Stimulated activated CD4-positive, alpha-beta T cell treated with anti-CD3 and anti-CD28 coated beads, Interleukin-4, amount 100 ng/mL, for 1 hour (primary cell): Measurements from ENCODE around the gene NELL1.
"Not testable (repeated sequence)": the region's sequence is repeated elsewhere in the genome, so short reads cannot be mapped to it uniquely, and the experiment has no call there.

Source experiments
- DNase-seq: peaks from one replicate; pipeline ENCODE4 v3.0.0-alpha.2; 2020

Gene NELL1

DNA sequence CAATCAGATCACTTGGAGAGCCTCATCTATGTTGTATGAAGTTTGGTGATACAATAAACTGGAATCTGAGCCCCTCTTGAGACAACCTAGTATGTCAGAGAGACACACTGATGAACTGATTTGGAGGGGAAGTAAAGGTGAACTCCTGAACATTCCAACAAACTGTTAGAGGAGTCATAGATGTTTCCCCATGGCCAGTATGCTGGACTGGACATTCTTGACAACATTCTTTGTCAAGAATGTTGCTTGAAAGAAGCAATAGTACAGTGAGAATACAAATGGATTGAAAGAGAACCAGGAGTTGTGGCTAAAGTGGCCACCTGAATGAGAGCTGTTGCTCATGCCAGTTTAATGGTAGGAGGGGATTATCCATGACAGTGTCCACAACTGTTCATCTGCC, 588.1 kb downstream of the NELL1 start:
- DNase-seq, result no peak

- DNase-seq, result no peak
Observed at GRCh38 chr11:21258414-21258813, 589.0 kb downstream of the NELL1 start.

- no peak for DNase-seq
Observed at GRCh38 chr11:21260101-21260500, 590.7 kb downstream of the NELL1 start.

DNA sequence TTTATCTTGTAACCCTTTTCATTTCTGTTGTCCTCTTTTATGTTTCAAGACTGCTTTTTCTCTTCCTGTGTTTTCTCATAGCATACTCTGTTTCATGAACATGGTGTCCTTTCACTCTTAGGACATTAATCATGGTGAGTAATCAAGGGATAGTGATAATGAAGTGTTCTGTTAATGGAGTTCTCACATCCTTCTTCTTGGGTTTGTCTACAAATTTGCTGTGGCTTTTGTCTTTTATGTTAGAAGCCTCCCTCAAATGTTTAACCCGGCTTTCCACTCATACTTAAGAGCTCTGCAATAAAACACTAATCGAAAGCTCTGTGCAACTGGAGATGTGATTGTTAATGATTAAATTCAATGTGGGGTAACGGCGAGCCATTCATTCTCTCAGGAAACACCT, 593.6 kb downstream of the NELL1 start:
- no peak for DNase-seq

DNA sequence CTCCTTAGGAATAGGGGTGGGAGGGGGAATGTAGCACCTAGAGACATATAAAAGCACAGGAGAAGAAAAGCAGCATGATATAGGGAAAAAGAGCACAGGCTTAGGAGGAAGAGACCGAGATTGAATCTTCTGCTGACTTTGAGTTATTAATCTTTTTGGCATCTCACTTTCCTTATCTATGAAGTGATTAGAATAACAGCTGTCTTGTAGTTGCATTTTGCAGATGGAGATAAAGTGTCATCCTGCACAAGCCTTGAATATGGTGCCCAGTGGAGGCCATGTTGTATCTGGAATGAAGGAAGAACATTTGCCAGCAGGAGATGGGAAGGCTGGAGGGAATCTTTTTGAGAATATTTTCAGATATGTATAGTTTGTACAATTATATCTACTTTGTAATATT, 594.7 kb downstream of the NELL1 start:
- DNase-seq, result no peak

DNA sequence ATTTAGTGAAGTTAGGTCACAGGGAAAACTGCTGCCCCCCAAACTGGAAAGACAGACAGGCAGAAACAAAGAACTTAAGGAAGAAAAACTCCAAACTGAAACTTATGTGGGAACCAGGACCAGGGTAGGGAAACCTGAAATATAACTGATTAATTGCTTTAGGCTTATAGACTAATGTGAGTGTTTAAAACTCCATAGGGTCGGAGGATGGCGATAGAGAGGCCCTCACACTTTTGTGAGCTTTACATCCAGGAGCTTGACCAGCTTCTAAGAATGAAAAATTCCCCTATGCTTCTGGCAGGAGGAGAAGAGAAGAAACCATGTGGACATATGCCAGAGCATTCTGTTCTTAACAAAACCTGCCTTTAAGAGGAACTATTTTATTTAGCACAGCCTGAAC, 598.6 kb downstream of the NELL1 start:
- DNase-seq, result no peak

- DNase-seq, result not testable (repeated sequence)
Observed at GRCh38 chr11:21272139-21272538, 602.8 kb downstream of the NELL1 start.

- no peak for DNase-seq
Observed at GRCh38 chr11:21278840-21279239, 609.5 kb downstream of the NELL1 start.

DNA sequence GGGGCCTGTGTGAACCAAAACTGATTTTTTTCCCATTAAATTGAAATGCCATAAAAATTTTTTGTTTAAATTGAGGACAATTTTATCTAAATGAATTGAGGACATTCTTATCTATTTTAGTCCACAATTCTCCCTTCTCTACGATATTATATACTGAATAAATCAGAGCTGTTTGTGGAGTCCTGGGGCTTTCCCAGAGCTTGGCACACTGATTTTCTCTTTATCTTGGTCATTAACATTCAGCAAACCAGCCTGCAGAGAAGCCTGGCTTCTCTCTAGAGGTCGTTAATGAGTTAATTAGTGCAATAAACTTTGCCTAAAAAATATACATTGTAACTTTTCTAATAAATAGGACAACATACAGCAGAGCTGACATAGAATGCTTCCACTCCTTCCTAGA, 615.7 kb downstream of the NELL1 start:
- DNase-seq, result no peak

- DNase-seq, result no peak
Observed at GRCh38 chr11:21289686-21290085, 620.3 kb downstream of the NELL1 start.

DNA sequence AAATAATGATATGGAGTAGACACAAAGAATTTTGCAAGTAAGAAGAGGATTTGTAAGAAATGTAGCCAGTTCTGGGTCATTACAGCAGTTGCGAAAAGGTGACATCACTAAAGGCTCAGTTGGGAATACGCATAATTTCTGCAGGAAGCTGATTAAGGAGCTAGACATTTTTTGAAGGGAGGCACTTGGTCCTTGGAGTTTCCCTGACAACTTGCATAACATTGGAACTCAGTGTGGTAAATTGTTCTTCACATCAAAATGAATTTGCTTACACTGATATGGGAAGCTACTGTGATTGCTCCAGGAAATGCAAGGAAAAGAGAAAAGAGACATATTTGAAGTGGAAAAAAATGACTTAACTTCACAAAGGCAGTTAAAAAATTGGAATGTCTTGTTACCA, 626.1 kb downstream of the NELL1 start:
- DNase-seq, result no peak

DNA sequence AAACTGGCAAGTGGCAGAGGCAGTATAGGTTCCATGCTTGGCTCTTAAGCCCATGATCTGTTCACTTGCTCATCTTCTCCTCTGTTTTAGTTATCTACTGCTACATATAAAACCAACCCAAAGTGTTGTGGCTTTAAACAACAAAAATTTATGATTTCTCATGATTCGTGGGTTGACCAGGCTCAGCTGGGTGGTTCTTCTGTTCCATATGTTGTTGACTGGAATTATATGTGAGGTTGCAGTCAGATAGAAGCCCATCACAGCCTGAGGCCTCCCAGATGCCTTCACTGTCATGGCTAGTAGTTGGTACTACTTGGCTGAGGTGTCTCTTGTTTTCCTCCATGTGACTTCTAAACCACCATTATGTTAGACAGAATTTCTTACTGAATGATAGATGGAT, 632.6 kb downstream of the NELL1 start:
- no peak for DNase-seq

DNA sequence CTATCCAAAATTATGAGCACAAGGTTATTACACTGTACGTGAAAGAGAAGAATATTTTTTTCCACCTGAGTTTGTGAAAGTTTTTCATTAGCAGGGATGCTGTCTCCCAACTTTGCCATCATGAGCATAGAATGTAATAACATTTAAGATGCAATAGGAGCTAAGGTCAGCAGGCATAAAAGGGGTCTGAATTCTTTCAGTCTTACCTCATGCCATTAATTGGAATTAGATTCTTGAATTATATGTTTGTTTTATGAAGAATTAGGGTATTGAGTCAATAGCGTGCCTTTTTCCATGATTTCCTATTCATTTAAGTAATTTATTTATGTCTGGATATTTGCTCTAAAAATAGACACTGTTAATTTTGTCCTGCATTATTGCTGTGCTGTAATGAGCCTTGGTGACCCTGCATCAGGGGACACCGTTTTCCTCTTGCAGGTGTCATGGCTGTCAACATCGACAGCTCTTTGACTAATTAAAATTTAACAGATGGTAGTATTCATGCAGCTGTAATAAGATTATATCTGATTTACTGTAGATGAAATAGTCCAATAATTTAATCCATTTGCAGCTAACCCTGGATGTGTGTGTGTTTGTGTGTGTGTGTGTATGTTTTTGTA, 637.5 kb downstream of the NELL1 start:
- no peak for DNase-seq

- no peak for DNase-seq
Observed at GRCh38 chr11:21307874-21308273, 638.5 kb downstream of the NELL1 start.

- DNase-seq, result no peak
Observed at GRCh38 chr11:21316591-21316990, 647.2 kb downstream of the NELL1 start.

DNA sequence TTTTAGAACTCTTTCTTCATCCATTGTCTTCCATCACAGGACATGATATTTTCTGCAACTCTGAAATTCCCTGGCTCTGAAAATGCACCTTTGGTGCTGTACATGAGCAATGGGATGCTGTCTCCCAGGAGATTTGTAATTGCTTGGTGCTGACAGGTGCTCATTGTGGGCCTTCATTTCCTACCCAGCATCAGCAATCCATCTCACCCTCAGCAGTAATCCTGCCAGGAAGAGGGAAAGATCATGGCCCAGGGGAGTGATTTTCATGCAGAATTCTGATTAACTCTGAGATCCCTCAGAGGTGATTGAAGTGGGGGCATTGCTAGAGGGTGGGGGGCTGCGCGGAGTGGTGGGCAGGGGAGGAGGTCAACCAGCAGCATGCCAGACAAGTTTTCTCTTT, 651.7 kb downstream of the NELL1 start:
- DNase-seq, result no peak

DNA sequence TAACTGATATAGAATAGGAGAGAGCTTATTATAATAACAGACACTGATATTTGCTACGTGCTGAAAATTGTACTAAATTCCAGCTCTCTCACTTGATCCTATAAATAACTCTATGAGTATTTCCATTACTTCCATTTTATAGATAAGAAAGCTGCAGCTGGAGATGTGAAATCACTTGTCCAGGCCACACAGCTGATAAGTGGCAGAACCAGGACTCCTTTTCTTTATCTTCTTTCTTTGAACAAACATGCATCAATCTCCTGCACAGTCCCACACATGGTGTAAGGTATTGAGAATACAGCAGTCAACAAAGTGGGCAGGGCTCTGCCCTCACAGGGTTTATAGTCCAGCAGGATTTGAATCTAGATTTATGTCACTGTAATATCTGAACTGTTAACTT, 652.1 kb downstream of the NELL1 start:
- no peak for DNase-seq

DNA sequence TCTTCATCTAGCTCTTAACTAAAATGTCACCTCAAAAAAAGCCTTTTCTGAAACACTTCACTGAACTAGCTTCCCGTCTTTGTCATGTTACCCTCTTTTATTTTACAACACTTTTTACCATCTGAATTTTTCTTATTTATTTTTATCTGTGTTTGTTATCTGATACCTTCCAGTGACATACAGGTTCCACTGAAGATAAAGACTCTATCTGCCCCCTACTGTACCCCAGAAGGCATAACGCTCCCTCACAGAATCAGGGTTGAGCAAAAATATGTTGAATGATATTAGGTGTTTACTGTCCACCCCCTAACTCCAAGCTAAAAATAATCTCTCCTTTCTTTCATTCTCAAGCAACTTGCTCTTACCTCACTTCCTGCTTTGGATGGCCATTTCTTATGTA, 654.2 kb downstream of the NELL1 start:
- DNase-seq, result no peak

- no peak for DNase-seq
Observed at GRCh38 chr11:21343204-21343603, 673.8 kb downstream of the NELL1 start.

- DNase-seq, result no peak
Observed at GRCh38 chr11:21346361-21346760, 677.0 kb downstream of the NELL1 start.

- DNase-seq, result no peak
Observed at GRCh38 chr11:21350613-21351012, 681.2 kb downstream of the NELL1 start.

DNA sequence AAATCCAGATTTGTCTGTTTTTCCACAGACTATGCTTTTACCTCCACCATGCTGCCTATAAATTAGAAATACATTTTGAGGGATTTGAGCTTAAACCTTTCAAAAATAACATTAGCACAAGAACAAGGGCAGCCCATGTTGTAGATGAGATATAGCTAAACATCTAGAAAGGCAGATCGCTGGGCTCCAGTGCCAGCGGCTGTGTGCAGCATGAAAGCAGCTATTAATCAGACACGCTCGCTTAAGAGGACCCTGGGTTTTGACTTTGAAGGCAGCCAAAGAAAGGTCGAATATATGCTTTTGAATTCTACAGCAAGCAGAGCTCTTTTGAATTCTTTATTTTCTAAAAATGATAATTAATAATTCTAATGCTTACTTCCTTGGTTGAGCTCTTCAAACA, 684.0 kb downstream of the NELL1 start:
- no peak for DNase-seq

- no peak for DNase-seq
Observed at GRCh38 chr11:21364866-21365624, 695.7 kb downstream of the NELL1 start.

DNA sequence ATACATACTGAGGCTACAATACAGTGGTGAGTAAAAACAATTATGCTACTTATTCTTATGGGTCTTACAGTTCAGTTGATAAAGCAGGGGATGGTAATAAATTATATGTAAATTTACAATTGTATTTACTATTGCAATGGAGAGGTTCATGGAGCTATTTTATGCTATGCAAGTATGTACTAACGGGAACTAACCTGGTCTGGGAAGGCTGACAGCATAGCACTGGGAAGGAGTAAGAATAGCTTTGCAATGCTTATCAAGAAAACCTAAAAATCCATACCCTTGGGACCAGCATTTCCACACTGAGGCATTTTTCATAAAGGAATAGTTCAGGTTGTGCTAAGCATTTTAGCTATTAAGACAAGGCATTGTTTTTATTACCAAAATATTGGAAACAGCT, 700.6 kb downstream of the NELL1 start:
- DNase-seq, result no peak

GRCh38 chr11:21371044-21371443, 701.7 kb downstream of the NELL1 start:
- DNase-seq, result no peak
